IPS-15b (cell line): ENCODE results near the gene TRABD2B.
A peak's percentile ranks its signal among the peaks of the same experiment; 100 is the strongest.

Experiments
- H3K27me3 ChIP-seq: one replicate; pipeline ENCODE4 v1.6.1; 2013; ENCODE audit warnings: low read length; ENCODE audit not compliant: control insufficient read depth, insufficient read depth
- H3K36me3 ChIP-seq: one replicate; pipeline ENCODE4 v1.6.1; 2013; ENCODE audit warnings: low read length; ENCODE audit not compliant: control insufficient read depth, insufficient read depth
- H3K4me1 ChIP-seq: one replicate; pipeline ENCODE4 v1.6.1; 2013; ENCODE audit warnings: mild to moderate bottlenecking, low read length; ENCODE audit not compliant: control insufficient read depth, insufficient read depth
- H3K4me3 ChIP-seq: one replicate; pipeline ENCODE4 v1.5.1; 2013; ENCODE audit warnings: low read depth, low read length
- H3K9ac ChIP-seq: one replicate; pipeline ENCODE4 v1.6.1; 2013; ENCODE audit warnings: low read depth, mild to moderate bottlenecking, low read length
- H3K9me3 ChIP-seq: one replicate; pipeline ENCODE4 v1.6.1; 2013; ENCODE audit warnings: mild to moderate bottlenecking, low read length; ENCODE audit not compliant: control insufficient read depth, insufficient read depth

The TRABD2B gene

DNA sequence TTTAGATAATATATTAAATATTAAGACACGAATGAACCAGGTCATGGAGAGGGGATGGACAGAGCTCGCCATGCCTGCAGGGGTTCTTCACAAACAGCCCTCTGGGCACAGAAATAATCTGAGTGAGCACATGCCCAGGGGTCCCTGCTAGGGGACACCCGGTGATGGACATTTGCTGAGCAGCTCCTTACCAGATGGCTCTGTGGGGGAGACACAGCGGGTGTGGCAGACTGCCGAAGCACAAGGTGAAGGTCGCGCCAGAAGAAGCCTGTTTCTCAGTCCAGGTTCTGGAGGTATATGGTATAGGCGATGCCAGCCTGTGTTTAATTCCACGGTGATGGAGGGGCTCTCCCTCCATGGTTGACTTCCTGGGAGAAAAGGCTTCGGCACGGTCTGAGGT lies 9.6 kb downstream of the TRABD2B start:
- Histone ChIP-seq H3K4me3 (no peak overlapping the region), H3K9me3 (no peaks in the 10 kb centered on the region), H3K36me3 (no peaks in the 10 kb centered on the region), H3K27me3 (peaks cover 10% of the 10 kb centered on the region), H3K9ac (no peak overlapping the region), H3K4me1 (peaks cover 20% of the 10 kb centered on the region)

DNA sequence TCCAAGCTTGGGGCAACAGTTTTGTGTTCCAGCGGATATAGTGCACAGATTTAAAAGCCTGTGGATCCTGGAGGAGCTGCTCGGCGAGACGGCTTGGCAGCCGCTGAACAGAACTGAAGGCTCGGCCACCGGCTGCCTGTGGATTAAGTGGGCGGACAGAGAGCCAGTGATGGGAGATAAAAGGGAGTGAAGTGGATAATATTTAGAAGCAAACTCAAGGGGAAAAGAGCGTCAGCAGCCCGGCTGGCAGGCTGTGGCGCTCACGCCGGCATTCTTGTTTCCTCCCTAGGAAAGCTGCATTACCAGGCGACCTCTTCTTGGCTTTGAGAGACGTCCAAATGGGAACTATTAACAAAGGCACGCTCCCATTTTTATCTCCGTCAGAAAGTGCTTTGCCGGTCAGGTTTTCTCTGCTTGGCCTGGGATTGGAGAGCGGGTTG lies 10.4 kb downstream of the TRABD2B start:
- peaks cover 10% of the 10 kb centered on the region for H3K27me3 ChIP-seq
- no peak overlapping the region for H3K4me3 ChIP-seq
- peaks cover 20% of the 10 kb centered on the region for H3K4me1 ChIP-seq
- no peaks in the 10 kb centered on the region for H3K9me3 ChIP-seq
- no peak overlapping the region for H3K9ac ChIP-seq
- H3K36me3 ChIP-seq = no peaks in the 10 kb centered on the region

DNA sequence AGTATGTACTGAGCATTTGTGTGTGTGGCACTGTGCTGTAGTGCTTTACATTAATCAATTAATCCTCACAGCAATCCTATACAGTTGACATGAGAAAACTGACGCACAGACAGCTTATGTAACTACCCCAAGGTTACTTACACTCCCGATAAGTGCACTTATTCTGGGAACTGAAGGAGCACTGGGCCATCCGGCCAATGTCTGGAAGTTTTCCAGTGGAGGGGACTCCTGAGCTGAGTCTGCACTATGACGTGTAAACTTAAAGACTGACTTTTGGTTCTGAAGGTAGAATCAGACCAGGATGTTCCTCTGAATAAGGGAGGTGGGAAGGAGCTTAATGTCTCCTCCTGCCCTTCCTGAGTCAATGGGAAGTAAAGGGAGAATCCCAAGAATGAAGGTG lies 12.2 kb downstream of the TRABD2B start:
- no peaks in the 10 kb centered on the region for H3K36me3 ChIP-seq
- no peaks in the 10 kb centered on the region for H3K9me3 ChIP-seq
- no peak overlapping the region for H3K4me3 ChIP-seq
- H3K27me3 ChIP-seq = peaks cover 10% of the 10 kb centered on the region
- H3K4me1 ChIP-seq = peaks cover 20% of the 10 kb centered on the region
- H3K9ac ChIP-seq = peak overlapping the region; percentile 49

DNA sequence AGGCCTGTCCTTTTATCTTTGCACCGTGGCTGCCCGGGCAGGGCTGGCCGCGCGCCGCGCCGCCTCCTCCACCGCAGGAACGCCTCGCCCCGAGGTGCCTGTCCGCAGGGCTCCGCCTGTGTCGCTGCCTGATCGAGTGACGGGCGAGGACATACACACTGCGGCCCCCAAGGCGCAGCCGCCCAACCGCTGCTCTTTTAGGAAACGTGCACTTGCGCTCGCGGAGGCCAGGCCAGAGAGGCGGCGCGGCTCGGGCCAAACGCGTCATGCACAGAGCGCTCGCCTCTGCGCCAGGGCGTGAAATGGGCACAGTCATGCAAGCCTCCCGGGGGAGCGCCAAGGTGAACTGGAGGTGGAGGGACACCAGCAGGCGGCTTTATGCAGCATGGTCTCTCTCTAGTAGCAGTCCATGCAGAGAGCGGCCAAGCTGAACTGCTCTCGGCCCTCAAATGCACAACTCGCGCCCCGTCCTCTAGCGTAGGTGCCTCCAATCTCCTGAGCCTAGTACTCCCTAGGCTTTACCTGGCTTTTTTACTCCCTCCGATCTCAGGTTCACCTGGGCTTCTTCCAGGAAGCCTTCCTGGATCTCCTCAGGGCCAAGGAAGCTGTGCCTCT lies 12.9 kb downstream of the TRABD2B start:
- H3K4me1 ChIP-seq = peaks cover 20% of the 10 kb centered on the region
- H3K4me3 ChIP-seq = peak overlapping the region; percentile 30
- H3K36me3 ChIP-seq = no peaks in the 10 kb centered on the region
- H3K27me3 ChIP-seq = peaks cover 10% of the 10 kb centered on the region
- peak overlapping the region; percentile 49 for H3K9ac ChIP-seq
- no peaks in the 10 kb centered on the region for H3K9me3 ChIP-seq

DNA sequence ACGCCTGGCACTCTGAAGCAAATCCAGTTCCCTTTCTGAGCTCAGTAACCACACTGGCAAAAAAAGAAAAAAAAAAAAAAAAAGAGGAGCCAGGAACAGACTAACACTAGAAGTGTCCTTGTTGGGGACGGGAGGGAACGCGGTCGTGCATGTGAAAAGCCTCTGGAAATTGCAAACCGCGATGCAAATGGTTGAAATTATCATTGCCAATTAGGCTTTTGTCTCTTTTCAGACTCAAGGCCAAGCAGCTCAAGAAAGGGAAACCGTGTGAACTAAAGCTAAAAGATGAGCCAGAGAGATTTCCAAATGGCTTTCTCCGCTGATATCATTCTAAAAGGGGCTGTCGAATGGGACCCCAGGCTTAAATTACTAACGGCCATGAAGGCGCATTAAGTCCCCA lies 13.5 kb downstream of the TRABD2B start:
- Histone ChIP-seq H3K4me1 (peaks cover 20% of the 10 kb centered on the region), H3K27me3 (peaks cover 10% of the 10 kb centered on the region), H3K4me3 (peak overlapping the region; percentile 30), H3K9me3 (no peaks in the 10 kb centered on the region), H3K36me3 (no peaks in the 10 kb centered on the region), H3K9ac (no peak overlapping the region)

DNA sequence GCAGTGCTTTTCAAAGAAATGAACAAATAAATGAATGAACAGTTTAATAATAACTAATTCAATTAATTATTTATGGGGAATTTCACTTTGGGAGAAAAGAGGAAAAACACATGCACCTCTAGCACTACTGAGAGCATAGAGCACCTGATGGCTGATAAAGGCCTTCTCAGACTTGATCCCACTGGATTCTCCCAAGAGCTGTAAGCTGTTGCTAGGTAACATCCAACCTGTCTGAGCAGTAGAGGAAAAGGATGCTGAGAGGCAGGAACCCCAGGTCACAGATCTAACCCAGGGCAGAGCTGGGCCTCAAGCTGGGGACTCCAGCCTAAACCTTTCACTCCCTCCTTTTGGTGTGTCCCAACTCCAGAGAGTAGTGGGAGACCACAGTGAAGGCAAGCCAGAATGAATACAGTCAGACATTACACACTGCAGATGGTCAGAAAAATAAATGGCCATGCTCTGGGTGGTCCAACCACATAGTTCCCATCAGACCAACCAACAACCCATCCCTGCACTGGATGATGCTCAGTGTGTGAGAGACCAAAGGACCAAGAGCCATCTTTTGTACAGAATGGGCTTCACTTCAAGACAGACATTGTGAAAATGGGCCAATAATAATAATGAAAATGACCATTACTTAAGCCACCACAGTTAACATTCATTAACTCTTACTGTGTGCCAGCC lies 15.4 kb downstream of the TRABD2B start:
- no peaks in the 10 kb centered on the region for H3K36me3 ChIP-seq
- no peaks in the 10 kb centered on the region for H3K9me3 ChIP-seq
- H3K27me3 ChIP-seq = peaks cover 10% of the 10 kb centered on the region
- H3K9ac ChIP-seq = no peak overlapping the region
- H3K4me3 ChIP-seq = no peak overlapping the region
- H3K4me1 ChIP-seq = peaks cover 20% of the 10 kb centered on the region

DNA sequence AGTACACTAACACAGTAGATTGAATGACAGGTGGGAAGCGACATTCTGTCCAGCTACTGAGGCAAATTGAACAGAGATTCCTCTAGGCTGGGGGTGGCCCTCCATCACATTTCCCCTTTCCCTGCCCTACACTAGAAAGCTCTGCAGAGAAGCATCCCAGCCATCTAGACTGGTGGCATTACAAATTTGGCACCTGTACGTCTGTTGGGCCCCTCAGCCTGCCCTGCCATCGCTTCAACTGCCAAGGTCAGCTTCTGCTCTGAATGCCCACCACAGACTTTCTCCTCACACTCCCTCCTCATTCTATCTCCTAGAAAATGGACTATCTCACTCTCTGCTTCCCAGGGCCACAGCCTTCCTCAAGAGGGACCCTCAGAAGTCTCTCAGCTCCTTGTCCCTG lies 16.7 kb downstream of the TRABD2B start:
- no peak overlapping the region for H3K9ac ChIP-seq
- no peaks in the 10 kb centered on the region for H3K36me3 ChIP-seq
- H3K4me1 ChIP-seq = peaks cover 15% of the 10 kb centered on the region
- H3K4me3 ChIP-seq = no peak overlapping the region
- H3K27me3 ChIP-seq = peaks cover 10% of the 10 kb centered on the region
- H3K9me3 ChIP-seq = no peaks in the 10 kb centered on the region

DNA sequence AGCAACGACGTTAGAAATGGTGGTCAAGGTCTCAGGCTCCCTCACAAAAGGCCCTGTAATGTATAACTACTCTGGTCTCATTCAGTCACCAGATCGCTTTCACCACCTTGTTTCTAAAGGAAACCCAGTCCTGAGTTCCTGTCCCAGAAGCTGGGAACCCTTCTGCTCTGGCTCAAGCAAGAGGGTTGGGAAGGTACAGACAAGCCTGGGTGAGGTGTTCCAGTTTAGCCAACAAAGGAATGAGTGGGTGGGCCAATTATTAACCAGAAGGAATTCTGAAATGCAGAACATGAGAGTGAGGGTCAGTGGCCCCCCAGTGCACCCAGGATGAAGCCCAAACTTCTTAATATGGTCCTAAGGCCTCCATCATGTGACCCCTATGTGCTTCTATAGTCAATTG lies 17.5 kb downstream of the TRABD2B start:
- Histone ChIP-seq H3K36me3 (no peaks in the 10 kb centered on the region), H3K9ac (no peak overlapping the region), H3K4me1 (peaks cover 8% of the 10 kb centered on the region), H3K9me3 (no peaks in the 10 kb centered on the region), H3K4me3 (no peak overlapping the region), H3K27me3 (peaks cover 2% of the 10 kb centered on the region)

DNA sequence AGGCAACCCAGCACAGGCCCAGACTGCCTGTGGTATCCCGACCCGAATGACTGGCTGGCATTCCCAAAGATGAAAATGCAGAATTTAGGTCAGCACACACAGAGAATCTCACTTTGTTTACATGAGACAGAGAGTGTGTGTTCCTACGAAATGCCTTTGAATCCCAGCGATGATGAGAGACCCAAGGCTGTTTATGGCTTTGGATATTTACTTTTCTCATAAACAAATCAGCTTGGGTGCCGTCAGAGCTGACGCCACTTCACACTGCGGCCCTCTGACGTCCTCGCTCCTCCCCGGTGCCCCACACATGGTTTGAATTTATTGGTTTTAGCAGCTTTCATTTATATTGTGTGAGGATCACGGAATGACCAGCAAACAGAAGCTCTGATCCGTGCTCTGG lies 18.7 kb downstream of the TRABD2B start:
- no peaks in the 10 kb centered on the region for H3K36me3 ChIP-seq
- no peaks in the 10 kb centered on the region for H3K27me3 ChIP-seq
- no peaks in the 10 kb centered on the region for H3K9me3 ChIP-seq
- H3K4me3 ChIP-seq = no peak overlapping the region
- H3K9ac ChIP-seq = no peak overlapping the region
- peaks cover 5% of the 10 kb centered on the region for H3K4me1 ChIP-seq

DNA sequence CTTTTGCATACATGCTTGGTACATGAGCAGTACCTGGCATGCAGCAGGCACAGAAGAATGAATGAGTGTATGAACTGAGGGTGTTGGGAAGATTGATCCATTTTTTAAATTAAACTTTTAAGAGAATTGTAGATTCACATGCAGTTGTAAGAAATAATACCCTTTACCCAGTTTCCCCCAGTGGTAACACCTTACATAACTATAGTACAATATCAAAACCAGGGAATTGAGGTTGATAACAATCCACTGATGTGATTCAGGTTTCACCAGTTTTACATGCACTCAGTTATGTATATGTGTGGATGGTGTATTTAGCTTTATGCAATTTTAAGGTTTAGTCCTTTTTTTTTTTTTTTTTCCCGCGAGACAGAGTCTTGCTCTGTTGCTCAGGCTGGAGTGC lies 20.5 kb downstream of the TRABD2B start:
- H3K9me3 ChIP-seq = no peaks in the 10 kb centered on the region
- no peaks in the 10 kb centered on the region for H3K4me1 ChIP-seq
- H3K36me3 ChIP-seq = no peaks in the 10 kb centered on the region
- no peaks in the 10 kb centered on the region for H3K27me3 ChIP-seq
- no peak overlapping the region for H3K4me3 ChIP-seq
- no peak overlapping the region for H3K9ac ChIP-seq

DNA sequence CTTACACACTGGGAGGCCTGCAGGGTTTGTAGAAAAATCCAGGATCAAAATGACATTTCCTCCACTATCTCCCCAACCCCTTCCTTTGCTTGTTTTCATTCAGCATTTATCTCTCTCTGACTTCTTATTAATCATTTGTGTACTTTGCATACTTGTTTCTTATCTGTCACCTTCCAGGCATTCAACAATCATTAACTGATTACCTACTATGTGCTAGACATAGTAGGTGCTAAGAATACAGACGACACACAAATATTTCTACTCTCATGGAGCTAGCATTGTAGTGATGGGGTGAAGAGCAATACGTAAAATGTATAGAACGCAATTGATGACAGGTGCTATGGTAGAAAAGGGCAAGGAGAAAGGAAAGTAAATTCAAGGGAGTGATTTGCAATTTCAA lies 20.9 kb downstream of the TRABD2B start:
- Histone ChIP-seq H3K36me3 (no peaks in the 10 kb centered on the region), H3K27me3 (no peaks in the 10 kb centered on the region), H3K9ac (no peak overlapping the region), H3K9me3 (no peaks in the 10 kb centered on the region), H3K4me1 (no peaks in the 10 kb centered on the region), H3K4me3 (no peak overlapping the region)

DNA sequence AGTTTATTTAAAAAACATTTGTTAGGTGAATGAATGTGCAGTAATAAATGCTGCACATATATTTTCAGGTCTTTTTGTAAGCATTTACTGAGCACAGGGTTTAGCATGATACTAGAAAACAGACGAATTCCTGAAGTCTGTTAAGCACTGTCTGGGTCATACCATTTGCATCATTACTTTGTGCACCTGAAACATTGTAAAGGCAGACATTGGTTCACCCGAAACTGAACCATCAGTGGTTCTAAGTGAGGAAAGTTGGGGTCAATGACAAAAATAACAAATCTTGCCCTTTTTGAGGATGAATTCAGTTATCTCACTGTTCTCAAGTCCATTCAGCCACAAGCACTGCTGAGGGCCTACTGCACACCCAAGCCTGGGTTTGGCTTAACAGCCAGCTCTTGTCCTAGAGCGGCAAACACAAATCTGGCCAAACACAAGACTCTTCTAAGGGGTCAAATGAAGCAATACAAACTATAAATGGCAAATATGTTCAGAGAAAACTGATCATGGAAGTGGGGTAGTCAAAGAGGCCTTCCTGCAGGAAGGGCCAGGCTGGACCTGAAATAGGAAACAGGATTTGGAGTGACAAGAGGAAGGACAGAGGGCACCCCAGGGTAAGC lies 21.8 kb downstream of the TRABD2B start:
- Histone ChIP-seq H3K9ac (no peak overlapping the region), H3K27me3 (no peaks in the 10 kb centered on the region), H3K9me3 (no peaks in the 10 kb centered on the region), H3K4me3 (no peak overlapping the region), H3K4me1 (no peaks in the 10 kb centered on the region), H3K36me3 (no peaks in the 10 kb centered on the region)
